Transverse colon (tissue), 4 donors: ENCODE data around the gene HSF5. TPM values are rescaled to one million over a fixed set of nuclear protein-coding genes. Genes with fewer than 3 reads are reported as not detected.

Experiments
- DNase-seq: peaks from one replicate; pipeline ENCODE4 v3.0.0-alpha.2; 2019
- H3K27ac ChIP-seq, 4 donors: fragments of 200-600 bp; sonication (generic); 2 replicates each; pipeline ENCODE4 v1.5.1; 2016 to 2018; ENCODE audit warnings: inconsistent platforms in 4 of 4
- H3K27me3 ChIP-seq: fragments of 200-600 bp; sonication (generic); 2 replicates; pipeline ENCODE4 v1.5.1; 2017; ENCODE audit warnings: inconsistent platforms
- H3K36me3 ChIP-seq, 4 donors: fragments of 200-600 bp; sonication (generic); 2 replicates each; pipeline ENCODE4 v1.5.1; 2017 to 2019; ENCODE audit warnings: inconsistent platforms in 4 of 4
- H3K4me1 ChIP-seq, 4 donors: fragments of 200-600 bp; sonication (generic); 2 replicates each; pipeline ENCODE4 v1.5.1; 2017 to 2020; ENCODE audit warnings: inconsistent platforms in 4 of 4
- H3K4me3 ChIP-seq, 4 donors: fragments of 200-600 bp; sonication (generic); 1 replicate in 1 of 4; 2 replicates in 3 of 4; pipeline versions ENCODE4 v1.5.1 to v1.6.1; 2017 to 2019; ENCODE audit warnings: inconsistent platforms in 4 of 4
- H3K9me3 ChIP-seq, 2 donors: fragments of 200-600 bp; sonication (generic); 2 replicates each; pipeline ENCODE4 v1.5.1; 2017 to 2019; ENCODE audit warnings: inconsistent platforms in 2 of 2
- CTCF ChIP-seq, 5 experiments: fragments of 200-600 bp in 3 of 5; fragments of 450-650 bp in 2 of 5; sonication (generic) in 3 of 5; IDR thresholded peaks; 1 replicate in 2 of 5; 2 replicates in 3 of 5; pipeline ENCODE4 v1.5.1; 2016 to 2017; ENCODE audit warnings: antibody characterized with exemption in 5 of 5, inconsistent platforms in 3 of 5, mild to moderate bottlenecking in 2 of 5, moderate library complexity in 1 of 5
- EP300 ChIP-seq: sonication (generic); formaldehyde crosslinking; IDR thresholded peaks from one replicate; pipeline ENCODE4 v1.6.1; 2017; ENCODE audit warnings: antibody characterized with exemption, low read depth
- POLR2A ChIP-seq: fragments of 450-650 bp; IDR thresholded peaks from one replicate; pipeline ENCODE4 v1.6.1; 2016; ENCODE audit warnings: antibody characterized with exemption, mild to moderate bottlenecking, moderate library complexity
- POLR2AphosphoS5 ChIP-seq, 3 donors: sonication (generic); formaldehyde crosslinking; IDR thresholded peaks; one replicate each; pipeline ENCODE4 v1.6.1; 2016; ENCODE audit warnings: antibody characterized with exemption in 3 of 3
- WGBS, 2 donors: methylation state at CpG; one replicate each; pipeline ENCODE4 v1.1.5; 2018; ENCODE audit warnings: low coverage in 1 of 2; 5-methylcytosine and 5-hydroxymethylcytosine counted together
- in situ Hi-C, 4 donors: fragments of 200-750 bp; cut with MboI; loops; one replicate each; pipeline versions ENCODE4 v1.15.0 to v1.15.1; 2017; ENCODE audit warnings: low sequenced_read_pairs in 3 of 4, low pct_ligation_motif_present in 1 of 4, low pct_unique_long_range_greater_than_20kb in 1 of 4
- intact Hi-C: fragments of 100-400 bp; cut with DNase I; formaldehyde crosslinking; loops from one replicate; pipeline ENCODE4 v1.15.1; 2023; ENCODE audit warnings: low total_unique reads
- total RNA-seq, 4 donors: library from RNA; depleted of rRNA; stranded (reverse); fragments of >200 nt; gene quantifications; one replicate each; pipeline ENCODE4 v1.1.0, GENCODE V29; 2016

HSF5 gene
- total RNA-seq, 4 donors from 2014 or later: 0.16 TPM; not detected in 3

GRCh38 chr17:58513267-58513964 lies 25.2 kb upstream of the HSF5 start:
- H3K4me1 ChIP-seq: peaks cover 19 to 46% (median 31%) of the 10 kb centered on the region in 4 donors
- WGBS, 2 donors: 34 to 43% methylated on average over 9 to 14 of the region's 14 CpGs
- peaks cover 0 to 40% (median 13%) of the 10 kb centered on the region in 4 donors for H3K36me3 ChIP-seq
- no peaks in the 10 kb centered on the region for H3K27me3 ChIP-seq
- no peak for DNase-seq
- peak overlapping the region in 3 of 4 donors; percentile 78 to 86 (median 80) for H3K4me3 ChIP-seq
- intact Hi-C loops (loop anchor here (10.0 kb wide), 1 partner anchor 491 kb away; no protein-coding TSS in a partner anchor), in situ Hi-C loops (no loop called here)
- TF ChIP-seq POLR2AphosphoS5 (IDR thresholded peaks at IDR 0.05) (no peak), POLR2A (no peak), CTCF (IDR thresholded peaks at IDR 0.05) (no peak), EP300 (no peak)
- H3K27ac ChIP-seq: no peak overlapping the region
- H3K9me3 ChIP-seq: no peaks in the 10 kb centered on the region

GRCh38 chr17:58510075-58510474 lies 21.9 kb upstream of the HSF5 start:
- in situ Hi-C loops: no loop called here
- peaks cover 0 to 71% (median 31%) of the 10 kb centered on the region in 4 donors for H3K36me3 ChIP-seq

GRCh38 chr17:58508341-58509067 lies 20.3 kb upstream of the HSF5 start:
- no peak for DNase-seq
- no peak overlapping the region for H3K27ac ChIP-seq
- H3K4me1 ChIP-seq: peaks cover 2 to 10% (median 4%) of the 10 kb centered on the region in 4 donors
- in situ Hi-C loops (no loop called here), intact Hi-C loops (no loop called here)
- no peaks in the 10 kb centered on the region for H3K27me3 ChIP-seq
- no peak overlapping the region for H3K4me3 ChIP-seq
- TF ChIP-seq POLR2A (no peak), CTCF (IDR thresholded peaks at IDR 0.05) (no peak), POLR2AphosphoS5 (IDR thresholded peaks at IDR 0.05) (no peak), EP300 (no peak)
- 84 to 100% methylated on average over 1 to 10 of the region's 10 CpGs for WGBS, 2 donors
- no peaks in the 10 kb centered on the region for H3K9me3 ChIP-seq
- H3K36me3 ChIP-seq: peaks cover 0 to 86% (median 39%) of the 10 kb centered on the region in 4 donors

More at GRCh38 chr17:58510075-58510474, 21.9 kb upstream of the HSF5 start:
- Histone ChIP-seq H3K27ac (no peak overlapping the region), H3K4me3 (no peak overlapping the region), H3K4me1 (peaks cover 7 to 23% (median 14%) of the 10 kb centered on the region in 4 donors), H3K9me3 (no peaks in the 10 kb centered on the region), H3K27me3 (no peaks in the 10 kb centered on the region)
- WGBS, 2 donors: 89 to 93% methylated on average over 5 of the region's 5 CpGs
- TF ChIP-seq POLR2AphosphoS5 (IDR thresholded peaks at IDR 0.05): no peak
- no peak for TF ChIP-seq CTCF (IDR thresholded peaks at IDR 0.05)
- TF ChIP-seq POLR2A: no peak
- no peak for TF ChIP-seq EP300
- intact Hi-C loops: loop anchor here (10.0 kb wide), 1 partner anchor 495 kb away; no protein-coding TSS in a partner anchor
- no peak for DNase-seq

- no peak for DNase-seq
- H3K4me3 ChIP-seq: no peak overlapping the region
- in situ Hi-C loops: no loop called here
- H3K36me3 ChIP-seq: peaks cover 0 to 85% (median 44%) of the 10 kb centered on the region in 4 donors
- H3K27ac ChIP-seq: no peak overlapping the region
- no peaks in the 10 kb centered on the region for H3K4me1 ChIP-seq
- WGBS, 2 donors: 93% methylated on average over 10 of the region's 13 CpGs; no CpG with 5 or more reads in 1 of the 2 donors
- no peak for TF ChIP-seq POLR2A
- TF ChIP-seq POLR2AphosphoS5 (IDR thresholded peaks at IDR 0.05): no peak
- no peak for TF ChIP-seq EP300
- no peak for TF ChIP-seq CTCF (IDR thresholded peaks at IDR 0.05)
- intact Hi-C loops: no loop called here
- no peaks in the 10 kb centered on the region for H3K9me3 ChIP-seq
- no peaks in the 10 kb centered on the region for H3K27me3 ChIP-seq
These were observed 19.0 kb upstream of the HSF5 start for GRCh38 chr17:58507123-58507634.
